ENCODE data around the gene EIF3K. TPM values are rescaled to one million over a fixed set of nuclear protein-coding genes. Genes with fewer than 3 reads are reported as not detected.

EIF3K gene
- total RNA-seq, 1 experiment from 2014 or later, result 408 TPM

- peak; percentile 43 for DNase-seq
- Histone ChIP-seq H3K36me3 (replicated peaks; ENCODE audit: control insufficient read depth, insufficient read depth, low read length) (no peaks in the 10 kb centered on the region; the same call in 1 of the 2 replicates), H3K27me3 (ENCODE audit: control insufficient read depth, insufficient read depth, low read length) (no peaks in the 10 kb centered on the region), H3K4me3 (ENCODE audit: insufficient read depth, low read depth, low read length) (no peak overlapping the region)
These were observed 67.5 kb downstream of the EIF3K start for GRCh38 chr19:38686530-38686888.

Other genes with a start within 250 kb of the EIF3K start
- gene PSMD8, start 244.6 kb upstream of the EIF3K start, total RNA-seq (2014; rRNA removed; shearing (Covaris generic)), result 229 and 270 TPM in 2 replicates
- gene GGN, start 231.2 kb upstream of the EIF3K start, total RNA-seq (2014; rRNA removed; shearing (Covaris generic)), result 0.11 and 0.21 TPM in 2 replicates
- gene SPRED3, start 230.5 kb upstream of the EIF3K start, total RNA-seq (2014; rRNA removed; shearing (Covaris generic)), result 1.6 and 4.2 TPM in 2 replicates
- gene FAM98C, start 216.1 kb upstream of the EIF3K start, total RNA-seq (2014; rRNA removed; shearing (Covaris generic)), result 4.6 and 6.4 TPM in 2 replicates
- 1.2 and 2.1 TPM in 2 replicates for gene RASGRP4, start 193.0 kb upstream of the EIF3K start, total RNA-seq (2014; rRNA removed; shearing (Covaris generic))
- gene RYR1, start 185.5 kb upstream of the EIF3K start, total RNA-seq (2014; rRNA removed; shearing (Covaris generic)), result 17.9 and 25.5 TPM in 2 replicates
- 8.2 and 13.7 TPM in 2 replicates for gene MAP4K1, start 1.2 kb upstream of the EIF3K start, total RNA-seq (2014; rRNA removed; shearing (Covaris generic))
- gene ACTN4, start 28.5 kb downstream of the EIF3K start, total RNA-seq (2014; rRNA removed; shearing (Covaris generic)), result 163 and 226 TPM in 2 replicates
- 3.0 and 5.4 TPM in 2 replicates for gene CAPN12, start 125.3 kb downstream of the EIF3K start, total RNA-seq (2014; rRNA removed; shearing (Covaris generic))
- gene LGALS7, start 154.3 kb downstream of the EIF3K start, total RNA-seq (2014; rRNA removed; shearing (Covaris generic)), result 0.37 and 1.9 TPM in 2 replicates
- gene LGALS7B, start 170.0 kb downstream of the EIF3K start, total RNA-seq (2014; rRNA removed; shearing (Covaris generic)), result not detected in 2 replicates
- gene LGALS4, start 193.8 kb downstream of the EIF3K start, total RNA-seq (2014; rRNA removed; shearing (Covaris generic)), result not detected in 2 replicates
- gene ECH1, start 212.6 kb downstream of the EIF3K start, total RNA-seq (2014; rRNA removed; shearing (Covaris generic)), result 97.6 and 109 TPM in 2 replicates
- 454 and 591 TPM in 2 replicates for gene HNRNPL, start 230.8 kb downstream of the EIF3K start, total RNA-seq (2014; rRNA removed; shearing (Covaris generic))